Esophagus squamous epithelium (tissue), 4 donors: Measurements from ENCODE around the gene TMEM150B.

ENCODE experiments used
- CTCF ChIP-seq, 6 experiments: fragments of 450-650 bp in 4 of 6; fragments of 200-600 bp in 2 of 6; sonication (generic) in 2 of 6; IDR thresholded peaks; one replicate each; pipeline ENCODE4 v1.5.1; 2016 to 2019; ENCODE audit warnings: antibody characterized with exemption in 6 of 6, mild to moderate bottlenecking in 4 of 6, moderate library complexity in 4 of 6
- POLR2A ChIP-seq, 4 donors: fragments of 450-650 bp; IDR thresholded peaks; one replicate each; pipeline ENCODE4 v1.6.1; 2017; ENCODE audit warnings: antibody characterized with exemption in 4 of 4, mild to moderate bottlenecking in 4 of 4, moderate library complexity in 3 of 4

- no peak for TF ChIP-seq CTCF (IDR thresholded peaks at IDR 0.05)
- TF ChIP-seq POLR2A (IDR thresholded peaks at IDR 0.05) = no peak
Measured at GRCh38 chr19:55277494-55277893, 47.6 kb downstream of the TMEM150B start.
